HG03097 (cell line): ENCODE measurements around the gene ARMH2.

Experiments
- ATAC-seq: cut with Tn5 transposase; IDR thresholded peaks from one replicate; pipeline ENCODE4 v1.9.1; 2021; ENCODE audit not compliant: unreplicated experiment, low FRiP score

The ARMH2 gene

GRCh38 chr6:24821860-24822444 lies 23.2 kb upstream of the ARMH2 start:
- ATAC-seq = no peak

GRCh38 chr6:24818346-24818745 lies 19.6 kb upstream of the ARMH2 start:
- no peak for ATAC-seq

DNA sequence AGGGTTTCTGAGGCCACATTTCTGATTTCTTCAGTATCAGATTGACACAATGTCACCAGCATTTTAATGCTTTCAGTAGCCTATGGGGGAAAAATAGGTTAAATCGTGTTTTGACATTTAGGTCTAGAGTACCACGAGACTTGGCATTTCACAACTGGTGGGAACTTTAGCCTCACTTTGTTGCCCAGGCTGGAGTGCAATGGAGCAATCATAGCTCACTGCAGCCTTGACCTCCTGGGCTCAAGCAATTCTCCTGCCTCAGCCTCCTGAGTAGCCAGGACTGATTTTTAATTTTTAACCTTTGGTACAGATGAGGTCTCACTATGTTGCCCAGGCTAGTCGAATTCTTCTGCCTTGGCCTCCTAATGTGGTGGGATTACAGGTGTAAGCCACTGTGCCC lies 11.0 kb upstream of the ARMH2 start:
- ATAC-seq = no peak

DNA sequence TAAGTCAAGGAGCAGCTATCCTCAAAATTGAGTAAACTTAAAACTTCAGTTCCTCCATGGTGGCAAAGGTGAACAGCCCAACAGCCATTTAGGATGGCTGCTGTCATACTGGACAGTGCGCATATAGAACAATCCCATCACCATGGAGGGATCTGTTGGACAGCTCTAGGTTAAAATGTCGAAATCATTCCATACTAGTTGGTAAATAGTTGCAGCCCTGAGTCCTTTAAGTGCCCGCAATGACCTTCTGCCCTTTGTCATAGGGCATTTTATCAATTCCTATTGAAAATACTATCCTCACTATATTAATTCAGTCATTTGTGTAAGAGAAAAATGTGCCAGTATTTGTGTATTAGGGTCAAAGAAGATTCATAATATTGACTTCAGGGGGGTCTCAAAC lies 8.9 kb upstream of the ARMH2 start:
- ATAC-seq = no peak

DNA sequence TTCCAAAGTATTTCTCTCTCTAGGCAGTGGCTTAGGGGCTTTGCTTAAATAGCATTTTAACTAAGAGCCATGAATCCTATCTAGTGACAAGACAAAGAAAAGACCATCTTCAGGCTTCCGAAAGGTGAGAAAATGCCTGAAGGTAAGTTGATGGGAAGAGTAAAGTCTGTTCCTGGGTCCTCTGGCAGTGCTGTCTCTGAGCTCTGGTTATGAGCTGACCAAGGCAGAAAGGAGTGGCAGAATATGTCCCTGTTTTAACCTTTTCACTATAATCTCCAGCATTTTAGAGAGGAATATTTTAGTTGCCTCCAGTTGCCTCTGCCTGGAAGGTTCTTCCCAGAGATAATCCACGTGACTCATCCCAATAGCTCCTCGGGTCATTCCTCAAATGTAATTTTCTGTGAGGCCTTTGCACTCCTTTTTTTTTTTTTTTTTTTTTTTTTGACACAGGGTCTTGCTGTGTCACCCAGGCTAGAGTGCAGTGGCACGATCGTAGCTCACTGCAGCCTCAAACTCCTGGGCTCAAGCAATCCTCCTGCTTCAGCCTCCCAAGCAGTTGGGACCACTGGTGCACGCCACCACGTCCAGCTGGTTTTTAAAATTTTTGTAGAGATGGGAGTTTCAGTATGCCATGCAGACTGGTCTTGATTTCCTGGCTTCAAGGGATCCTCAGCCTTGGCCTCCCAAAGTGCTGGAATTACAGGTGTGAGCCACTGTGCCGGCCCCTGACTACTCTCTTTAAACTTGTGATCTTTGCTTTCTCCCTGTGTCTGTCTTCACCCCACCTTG lies 3.7 kb upstream of the ARMH2 start:
- ATAC-seq = no peak

- ATAC-seq = no peak
These were observed 811 bp upstream of the ARMH2 start for GRCh38 chr6:24799541-24799915.

DNA sequence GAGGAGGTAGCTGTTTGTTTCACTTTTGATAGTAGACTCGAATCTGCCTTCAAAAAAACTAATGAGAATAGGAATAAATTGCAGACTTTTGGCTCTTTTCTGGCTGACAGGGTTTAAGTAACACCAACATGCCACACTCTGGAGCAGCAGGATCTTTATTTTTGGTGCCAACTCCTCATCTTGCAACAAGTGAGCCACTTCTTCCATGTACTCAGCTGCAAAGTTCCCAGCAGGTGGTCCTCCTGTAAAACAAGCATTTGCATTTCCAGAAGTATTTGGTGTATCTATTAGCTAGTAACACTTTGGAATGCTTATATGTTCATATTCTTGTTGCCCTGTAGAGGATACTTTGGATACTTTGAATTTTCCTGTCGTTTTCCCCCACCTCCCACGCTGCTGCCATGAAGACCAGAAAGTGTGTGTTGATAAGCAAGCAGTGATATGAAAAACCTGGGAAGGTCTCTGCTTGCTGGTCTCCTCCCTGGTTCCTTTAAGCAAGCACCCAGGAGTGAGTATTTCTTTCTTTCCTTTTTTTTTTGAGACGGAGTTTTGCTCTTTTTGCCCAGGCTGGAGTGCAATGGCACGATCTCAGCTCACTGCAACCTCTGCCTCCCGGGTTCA lies 1.0 kb downstream of the ARMH2 start:
- ATAC-seq = no peak

GRCh38 chr6:24796616-24797290 lies 2.0 kb downstream of the ARMH2 start:
- no peak for ATAC-seq

DNA sequence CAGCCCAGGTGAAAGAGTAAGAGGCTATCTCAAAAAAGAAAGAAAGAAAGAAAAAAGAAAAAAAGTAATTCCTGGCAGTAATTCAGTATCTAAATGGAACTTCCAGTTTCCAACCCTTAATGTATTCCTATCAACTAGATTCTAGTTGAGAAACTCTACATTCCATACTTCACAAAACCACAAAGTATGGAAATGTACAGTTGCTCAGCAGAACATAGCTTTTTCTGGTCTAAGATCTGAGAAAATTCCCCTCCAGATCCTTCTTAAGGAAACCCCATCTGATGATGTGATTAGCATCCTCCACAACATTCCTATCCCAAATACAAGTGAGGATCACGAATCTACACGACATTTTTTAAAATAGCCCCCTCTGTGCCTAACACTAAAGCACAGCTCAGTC lies 3.6 kb downstream of the ARMH2 start:
- ATAC-seq = no peak

- no peak for ATAC-seq
These were observed 10.6 kb downstream of the ARMH2 start for GRCh38 chr6:24788031-24788665.

- no peak for ATAC-seq
These were observed 18.5 kb downstream of the ARMH2 start for GRCh38 chr6:24780206-24780605.

DNA sequence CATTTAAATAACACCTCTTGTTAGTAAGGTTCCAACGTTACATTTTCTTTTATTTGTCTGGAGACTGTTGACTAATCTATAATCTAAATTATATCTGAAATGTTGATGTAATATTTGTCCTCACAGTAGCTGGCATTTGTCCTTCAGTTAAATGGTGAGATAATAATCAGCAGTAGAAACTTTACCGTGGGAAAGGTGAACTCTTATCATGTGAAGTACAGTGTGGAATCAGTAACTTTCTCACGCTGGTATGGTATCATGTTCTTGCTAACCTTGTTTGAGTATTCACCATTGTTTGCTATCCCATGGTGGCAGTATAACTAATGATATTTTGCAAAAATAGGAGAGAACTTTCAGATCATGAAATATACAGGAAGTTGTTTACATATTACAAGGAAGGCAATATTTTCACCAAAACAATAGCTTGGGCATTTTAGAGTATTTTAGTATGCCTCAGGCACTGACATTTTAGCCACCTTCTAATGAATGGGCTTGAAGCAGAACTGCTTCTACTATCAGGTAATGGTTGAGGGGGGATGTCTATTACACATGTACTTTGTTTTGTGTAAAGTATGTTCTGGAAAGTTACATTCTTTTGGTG lies 19.2 kb downstream of the ARMH2 start:
- no peak for ATAC-seq

GRCh38 chr6:24778878-24779277 lies 19.8 kb downstream of the ARMH2 start:
- no peak for ATAC-seq

- no peak for ATAC-seq
These were observed 20.6 kb downstream of the ARMH2 start for GRCh38 chr6:24778121-24778520.

- no peak for ATAC-seq
These were observed 21.5 kb downstream of the ARMH2 start for GRCh38 chr6:24777227-24777626.

DNA sequence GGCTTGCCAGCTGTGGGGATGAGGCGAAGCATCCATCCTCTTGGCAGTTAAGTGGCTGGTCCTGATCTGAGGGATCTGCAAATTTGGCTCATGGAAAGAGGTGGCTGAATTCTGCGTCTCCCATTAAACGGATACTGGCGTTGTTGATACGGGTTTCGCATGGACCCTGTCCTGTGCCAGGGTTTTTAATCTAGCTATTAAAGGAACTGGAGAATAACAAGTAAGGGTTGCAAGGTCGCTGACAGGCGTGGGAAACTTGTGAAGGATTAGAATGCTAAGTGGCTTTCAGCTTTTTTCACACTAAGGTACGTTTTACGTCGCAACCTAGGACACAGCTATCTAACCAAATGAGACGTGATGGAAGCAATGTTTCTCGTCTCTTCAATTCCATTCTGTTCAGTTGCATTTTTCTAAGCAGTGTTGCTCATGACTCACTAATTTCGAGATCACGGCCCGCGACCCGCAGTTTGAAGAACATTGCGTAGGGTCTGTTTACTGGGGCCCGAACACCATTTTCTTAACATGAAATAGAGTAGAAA lies 23.1 kb downstream of the ARMH2 start:
- no peak for ATAC-seq

- ATAC-seq = peak; percentile 85
These were observed 23.8 kb downstream of the ARMH2 start, which contains the start of gene GMNN for GRCh38 chr6:24774696-24775519. GMNN (plus strand) TSS chr6:24774937; CDS start chr6:24777247, 2,310 bp downstream.

DNA sequence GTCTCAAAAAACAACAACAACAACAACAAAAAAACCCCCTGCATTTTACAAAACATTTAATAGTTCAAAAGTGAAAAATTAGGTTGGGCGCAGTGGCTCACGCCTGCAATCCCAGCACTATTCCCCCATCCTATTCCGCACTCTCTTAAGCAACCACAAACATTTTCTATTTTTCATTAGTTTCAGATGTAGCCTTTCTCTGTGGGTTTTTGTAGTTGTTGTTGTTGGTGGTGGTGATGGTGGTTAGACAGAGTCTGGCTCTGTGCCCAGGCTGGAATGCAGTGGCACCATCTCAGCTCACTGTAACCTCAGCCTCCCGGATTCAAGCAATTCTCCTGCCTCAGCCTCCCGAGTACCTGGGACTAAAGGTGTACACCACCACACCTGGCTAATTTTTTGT lies 30.4 kb downstream of the ARMH2 start:
- ATAC-seq = no peak

DNA sequence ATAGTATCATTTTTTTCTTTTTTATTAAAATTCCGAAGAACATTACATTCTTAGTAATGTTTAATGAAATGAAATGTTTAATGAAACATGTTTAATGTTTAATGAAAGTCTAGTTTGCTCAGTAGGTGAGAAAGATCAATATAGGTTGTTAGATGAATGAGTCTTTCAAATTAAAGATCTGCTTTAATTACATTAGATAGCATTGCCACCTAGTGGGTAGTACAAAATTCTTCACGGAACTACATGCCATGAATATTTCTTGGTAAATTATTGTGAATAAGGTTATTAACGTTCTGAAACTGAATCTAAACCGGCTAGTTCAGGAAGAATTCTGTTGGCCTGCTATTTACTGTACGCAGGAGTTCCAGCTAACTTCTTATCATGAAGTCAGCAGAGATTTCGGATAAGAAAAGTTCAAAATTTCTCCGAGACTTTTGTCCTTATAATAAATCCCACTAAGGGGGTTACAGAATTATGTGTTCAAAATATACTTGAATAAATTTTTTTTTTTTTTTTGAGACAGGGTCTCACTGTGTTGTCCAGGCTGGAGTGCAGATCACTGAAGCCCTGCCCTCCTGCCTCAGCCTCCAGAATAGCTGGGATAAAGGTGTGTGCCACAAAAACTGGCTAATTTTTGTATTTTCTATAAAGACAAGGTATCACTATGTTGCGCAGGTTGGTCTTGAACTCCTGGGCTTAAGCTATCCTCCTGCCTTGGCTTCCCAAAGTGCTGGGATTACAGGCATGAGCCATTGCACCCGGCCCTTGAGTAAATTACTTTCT lies 31.8 kb downstream of the ARMH2 start:
- no peak for ATAC-seq
